Activated CD8-positive, alpha-beta memory T cell treated with anti-CD3 and anti-CD28 coated beads for 24 hours (primary cell): ENCODE data around the gene GRIK3.

Experiments
- DNase-seq: peaks from one replicate; pipeline ENCODE4 v3.0.0-alpha.2; 2020

GRIK3 gene

GRCh38 chr1:36752891-36753361 lies 281.4 kb downstream of the GRIK3 start:
- DNase-seq = no peak

- DNase-seq = no peak
These were observed 281.9 kb downstream of the GRIK3 start for GRCh38 chr1:36752431-36752830.

GRCh38 chr1:36751525-36751924 lies 282.8 kb downstream of the GRIK3 start:
- DNase-seq = no peak

GRCh38 chr1:36748466-36748865 lies 285.8 kb downstream of the GRIK3 start:
- DNase-seq = no peak
